Fibroblast of villous mesenchyme (primary cell): Measurements from ENCODE around the gene PLXNA4. TPM values are rescaled to one million over a fixed set of nuclear protein-coding genes. Genes with fewer than 3 reads are reported as not detected.

Experiments
- DNase-seq: peaks from one replicate; pipeline ENCODE4 v3.0.0-alpha.2; 2010; ENCODE audit warnings: low read depth
- H3K4me3 ChIP-seq: 2 replicates; pipeline ENCODE4 v1.5.1; 2011; ENCODE audit warnings: low read depth, mild to moderate bottlenecking, low read length
- total RNA-seq: library from RNA; depleted of rRNA; stranded (reverse); fragments of >200 nt; gene quantifications from 2 replicates; pipeline ENCODE4 v1.2.3, GENCODE V29; 2012
- TF ChIP-seq, protein P1 (sequence below): IDR thresholded peaks from 2 replicates; pipeline ENCODE4 v1.5.1; 2012; ENCODE audit warnings: low read depth, mild to moderate bottlenecking, low read length; ENCODE audit not compliant: insufficient read depth

Gene PLXNA4
- total RNA-seq, 1 donor: not detected

DNA sequence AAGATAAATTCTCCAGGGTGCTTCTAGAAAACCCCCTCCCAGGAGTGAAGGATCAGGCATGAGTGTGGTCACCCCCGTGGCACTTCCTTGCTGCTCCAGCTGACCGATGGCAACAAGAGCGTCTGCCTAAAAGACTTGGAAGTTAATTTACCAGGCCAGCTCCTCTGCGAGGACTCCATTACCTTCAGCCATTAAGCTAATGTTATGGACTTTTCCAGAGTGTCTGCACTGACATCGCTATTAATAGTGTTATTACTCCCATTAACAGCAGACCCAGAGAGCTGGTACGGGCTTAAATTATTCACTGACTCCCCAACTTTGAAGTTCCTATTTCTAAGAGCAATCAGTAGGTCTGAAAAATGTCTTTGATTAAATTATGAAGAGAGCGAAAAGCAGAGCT lies 345.8 kb downstream of the PLXNA4 start:
- no peak for DNase-seq
- TF ChIP-seq, protein P1, sequence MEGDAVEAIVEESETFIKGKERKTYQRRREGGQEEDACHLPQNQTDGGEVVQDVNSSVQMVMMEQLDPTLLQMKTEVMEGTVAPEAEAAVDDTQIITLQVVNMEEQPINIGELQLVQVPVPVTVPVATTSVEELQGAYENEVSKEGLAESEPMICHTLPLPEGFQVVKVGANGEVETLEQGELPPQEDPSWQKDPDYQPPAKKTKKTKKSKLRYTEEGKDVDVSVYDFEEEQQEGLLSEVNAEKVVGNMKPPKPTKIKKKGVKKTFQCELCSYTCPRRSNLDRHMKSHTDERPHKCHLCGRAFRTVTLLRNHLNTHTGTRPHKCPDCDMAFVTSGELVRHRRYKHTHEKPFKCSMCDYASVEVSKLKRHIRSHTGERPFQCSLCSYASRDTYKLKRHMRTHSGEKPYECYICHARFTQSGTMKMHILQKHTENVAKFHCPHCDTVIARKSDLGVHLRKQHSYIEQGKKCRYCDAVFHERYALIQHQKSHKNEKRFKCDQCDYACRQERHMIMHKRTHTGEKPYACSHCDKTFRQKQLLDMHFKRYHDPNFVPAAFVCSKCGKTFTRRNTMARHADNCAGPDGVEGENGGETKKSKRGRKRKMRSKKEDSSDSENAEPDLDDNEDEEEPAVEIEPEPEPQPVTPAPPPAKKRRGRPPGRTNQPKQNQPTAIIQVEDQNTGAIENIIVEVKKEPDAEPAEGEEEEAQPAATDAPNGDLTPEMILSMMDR: no peak
- no peak overlapping the region for H3K4me3 ChIP-seq

GRCh38 chr7:132228240-132228639 lies 348.0 kb downstream of the PLXNA4 start:
- H3K4me3 ChIP-seq: no peak overlapping the region

GRCh38 chr7:132226957-132227290 lies 349.3 kb downstream of the PLXNA4 start:
- TF ChIP-seq, protein P1: no peak
- H3K4me3 ChIP-seq: no peak overlapping the region
- DNase-seq: no peak

More at GRCh38 chr7:132228240-132228639, 348.0 kb downstream of the PLXNA4 start:
- TF ChIP-seq, protein P1: no peak
- DNase-seq: no peak

DNA sequence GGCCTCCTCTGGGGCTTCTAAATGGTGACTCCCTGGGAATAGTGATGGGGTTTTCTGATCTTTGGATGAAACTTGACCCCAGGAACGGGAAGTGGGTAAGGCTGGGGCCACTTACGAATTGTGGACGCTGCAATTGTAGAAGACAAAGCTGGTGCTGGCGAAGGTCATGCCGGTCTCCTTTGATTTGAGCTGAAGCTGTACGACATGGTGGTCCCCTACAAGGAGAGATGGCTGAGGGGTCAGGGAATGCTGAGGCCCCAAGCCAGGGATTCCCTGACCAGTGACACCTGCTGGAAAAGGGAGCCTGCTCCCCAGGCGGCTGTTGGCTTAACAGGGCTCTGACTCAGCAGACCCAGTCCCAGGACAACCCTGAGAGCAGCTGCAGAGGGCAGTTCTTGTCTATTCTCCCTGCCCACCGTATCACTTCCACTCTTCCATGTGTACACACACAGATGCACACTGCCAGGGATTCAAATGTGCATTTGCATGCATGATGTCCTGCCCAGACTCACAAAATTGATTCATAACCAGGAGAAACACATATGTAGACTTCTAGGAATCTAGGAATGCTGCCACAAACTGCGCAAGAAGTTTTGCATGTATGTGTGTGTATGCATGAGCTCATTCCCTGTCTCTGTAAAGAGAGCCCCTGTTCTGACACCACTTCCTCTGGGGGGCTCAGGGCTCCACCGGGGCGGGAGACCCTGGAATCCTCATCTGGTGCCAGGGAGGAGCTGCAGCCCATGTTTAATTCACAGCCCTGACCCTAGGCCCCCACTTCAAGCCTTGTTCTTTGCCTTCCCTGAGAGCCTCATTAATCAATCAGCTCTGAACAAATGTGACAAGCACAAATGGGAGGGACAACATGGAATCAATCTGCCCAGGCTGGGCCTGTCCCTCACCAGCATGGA lies 350.0 kb downstream of the PLXNA4 start:
- no peak overlapping the region for H3K4me3 ChIP-seq
- TF ChIP-seq, protein P1: no peak
- DNase-seq: no peak

- TF ChIP-seq, protein P1: no peak
- no peak for DNase-seq
- H3K4me3 ChIP-seq: no peak overlapping the region
Observed at GRCh38 chr7:132225216-132226030, 350.8 kb downstream of the PLXNA4 start.

DNA sequence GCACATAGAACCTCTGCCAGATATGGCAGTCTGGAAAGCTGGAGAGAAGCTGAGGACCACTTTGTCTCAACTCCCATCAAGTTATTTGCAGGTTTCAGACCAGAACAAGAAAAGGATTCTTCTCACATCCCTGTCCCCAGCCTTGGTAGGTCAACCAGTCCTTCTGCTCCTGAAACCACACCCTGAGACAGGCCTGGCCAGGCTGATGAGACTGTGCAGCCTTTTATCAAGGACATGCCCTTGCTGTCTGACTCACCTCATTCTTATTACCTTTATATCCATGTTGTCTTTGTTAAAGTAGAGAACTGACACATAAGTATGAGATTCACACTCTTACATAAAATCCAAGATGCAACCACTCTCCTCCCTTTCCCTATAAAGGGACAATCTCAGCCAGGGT lies 354.9 kb downstream of the PLXNA4 start:
- DNase-seq: no peak
- TF ChIP-seq, protein P1: no peak
- H3K4me3 ChIP-seq: no peak overlapping the region
